Kidney tubule cell (primary cell): ENCODE measurements around the gene HOXD8.

Experiments
- DNase-seq: peaks from one replicate; pipeline ENCODE4 v3.0.0-alpha.2; 2018; ENCODE audit warnings: low spot score

HOXD8 gene

GRCh38 chr2:176147800-176148496 lies 18.4 kb downstream of the HOXD8 start:
- DNase-seq = peak; percentile 82

- peak; percentile 65 for DNase-seq
These were observed 19.4 kb downstream of the HOXD8 start for GRCh38 chr2:176148751-176149421.

GRCh38 chr2:176149481-176149938 lies 20.0 kb downstream of the HOXD8 start:
- peak; percentile 28 for DNase-seq

GRCh38 chr2:176149939-176150583 lies 20.6 kb downstream of the HOXD8 start:
- peak; percentile 31 for DNase-seq

GRCh38 chr2:176150584-176151441 lies 21.3 kb downstream of the HOXD8 start:
- DNase-seq = no peak

- peak; percentile 74 for DNase-seq
These were observed 22.2 kb downstream of the HOXD8 start, which contains the start of gene HOXD4 for GRCh38 chr2:176151442-176152287. HOXD4 (plus strand) TSS chr2:176151550; CDS start chr2:176151634, 84 bp downstream.

- DNase-seq = peak; percentile 62
These were observed 23.1 kb downstream of the HOXD8 start for GRCh38 chr2:176152350-176153181.

- no peak for DNase-seq
These were observed 25.2 kb downstream of the HOXD8 start for GRCh38 chr2:176154576-176155252.

GRCh38 chr2:176155356-176156044 lies 26.0 kb downstream of the HOXD8 start:
- no peak for DNase-seq

- no peak for DNase-seq
These were observed 26.8 kb downstream of the HOXD8 start for GRCh38 chr2:176156301-176156806.

- no peak for DNase-seq
These were observed 27.4 kb downstream of the HOXD8 start, which contains the start of gene HOXD3 for GRCh38 chr2:176156807-176157498. HOXD3 (plus strand) TSS chr2:176157307; CDS start chr2:176169115, 11,808 bp downstream.

- DNase-seq = peak; percentile 52
These were observed 28.1 kb downstream of the HOXD8 start for GRCh38 chr2:176157499-176158185.

- no peak for DNase-seq
These were observed 28.7 kb downstream of the HOXD8 start for GRCh38 chr2:176158186-176158591.

GRCh38 chr2:176158855-176159662 lies 29.6 kb downstream of the HOXD8 start:
- DNase-seq = peak; percentile 50

GRCh38 chr2:176159663-176160250 lies 30.3 kb downstream of the HOXD8 start:
- DNase-seq = peak; percentile 43
